ENCODE results near the gene DEUP1.

DNA sequence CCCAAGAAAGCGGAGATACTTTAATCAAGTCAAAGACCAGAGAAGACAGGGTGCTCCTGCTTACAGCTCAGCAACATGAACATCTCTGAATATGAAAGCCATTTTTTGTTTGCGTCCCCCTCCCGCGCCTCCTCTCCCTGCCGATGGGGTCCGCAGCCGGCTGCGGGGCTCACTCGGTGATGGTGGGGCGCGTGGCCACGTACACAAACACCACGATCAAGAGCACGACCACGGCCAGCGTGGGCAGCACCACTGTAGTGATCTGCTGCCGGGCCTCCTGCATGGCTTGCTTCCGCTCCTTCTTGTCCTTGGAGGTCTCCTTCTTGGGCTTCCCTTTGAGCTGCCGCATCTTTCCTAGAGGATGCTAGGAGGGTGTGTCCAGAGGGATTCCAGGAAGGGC is 148.3 kb downstream of the DEUP1 start:
- TF ChIP-seq, protein P1, sequence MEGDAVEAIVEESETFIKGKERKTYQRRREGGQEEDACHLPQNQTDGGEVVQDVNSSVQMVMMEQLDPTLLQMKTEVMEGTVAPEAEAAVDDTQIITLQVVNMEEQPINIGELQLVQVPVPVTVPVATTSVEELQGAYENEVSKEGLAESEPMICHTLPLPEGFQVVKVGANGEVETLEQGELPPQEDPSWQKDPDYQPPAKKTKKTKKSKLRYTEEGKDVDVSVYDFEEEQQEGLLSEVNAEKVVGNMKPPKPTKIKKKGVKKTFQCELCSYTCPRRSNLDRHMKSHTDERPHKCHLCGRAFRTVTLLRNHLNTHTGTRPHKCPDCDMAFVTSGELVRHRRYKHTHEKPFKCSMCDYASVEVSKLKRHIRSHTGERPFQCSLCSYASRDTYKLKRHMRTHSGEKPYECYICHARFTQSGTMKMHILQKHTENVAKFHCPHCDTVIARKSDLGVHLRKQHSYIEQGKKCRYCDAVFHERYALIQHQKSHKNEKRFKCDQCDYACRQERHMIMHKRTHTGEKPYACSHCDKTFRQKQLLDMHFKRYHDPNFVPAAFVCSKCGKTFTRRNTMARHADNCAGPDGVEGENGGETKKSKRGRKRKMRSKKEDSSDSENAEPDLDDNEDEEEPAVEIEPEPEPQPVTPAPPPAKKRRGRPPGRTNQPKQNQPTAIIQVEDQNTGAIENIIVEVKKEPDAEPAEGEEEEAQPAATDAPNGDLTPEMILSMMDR (IDR thresholded peaks at IDR 0.05 in 2 of 3, conservative IDR thresholded peaks at IDR 0.05 in 1 of 3; ENCODE audit: borderline replicate concordance in 1 of 3, insufficient read depth in 1 of 3, low read depth in 2 of 3, low read length in 2 of 3) = no peak
- TF ChIP-seq JUND (IDR thresholded peaks at IDR 0.05) (no peak), POLR2AphosphoS5 (IDR thresholded peaks at IDR 0.05; ENCODE audit: low read depth, low read length) (no peak), ZFX (IDR thresholded peaks at IDR 0.05) (no peak), EZH2 (IDR thresholded peaks at IDR 0.05) (no peak), SIN3A (IDR thresholded peaks at IDR 0.05; ENCODE audit: low read depth) (no peak), REST (IDR thresholded peaks at IDR 0.05; ENCODE audit: low read depth) (no peak), POLR2A (IDR thresholded peaks at IDR 0.05; ENCODE audit: borderline replicate concordance, extremely low read depth, insufficient read depth, insufficient read length) (no peak), CBX3 (IDR thresholded peaks at IDR 0.05; ENCODE audit: low read depth) (no peak)
- TF ChIP-seq, protein P2, sequence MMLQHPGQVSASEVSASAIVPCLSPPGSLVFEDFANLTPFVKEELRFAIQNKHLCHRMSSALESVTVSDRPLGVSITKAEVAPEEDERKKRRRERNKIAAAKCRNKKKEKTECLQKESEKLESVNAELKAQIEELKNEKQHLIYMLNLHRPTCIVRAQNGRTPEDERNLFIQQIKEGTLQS (IDR thresholded peaks at IDR 0.05) = no peak
